Endothelial cell (in vitro differentiated cells): ENCODE measurements around the gene RORB. TPM values are rescaled to one million over a fixed set of nuclear protein-coding genes. Genes with fewer than 3 reads are reported as not detected.

Experiments used
- DNase-seq: peaks from one replicate; pipeline ENCODE4 v3.0.0; 2021; ENCODE audit warnings: low spot score
- H3K27ac Mint-ChIP-seq: one replicate; pipeline ENCODE4 v1.8.0; 2021; ENCODE audit warnings: mixed read lengths, inconsistent platforms; ENCODE audit not compliant: unreplicated experiment
- H3K27me3 Mint-ChIP-seq: one replicate; pipeline ENCODE4 v1.8.0; 2021; ENCODE audit warnings: mild to moderate bottlenecking, moderate library complexity, mixed read lengths, inconsistent platforms; ENCODE audit not compliant: unreplicated experiment
- H3K36me3 Mint-ChIP-seq: one replicate; pipeline ENCODE4 v1.8.0; 2021; ENCODE audit warnings: mild to moderate bottlenecking, low read depth, mixed read lengths, inconsistent platforms; ENCODE audit not compliant: unreplicated experiment
- H3K4me1 Mint-ChIP-seq: one replicate; pipeline ENCODE4 v1.8.0; 2021; ENCODE audit warnings: mild to moderate bottlenecking, mixed read lengths, inconsistent platforms; ENCODE audit not compliant: unreplicated experiment
- H3K4me3 Mint-ChIP-seq: one replicate; pipeline ENCODE4 v1.8.0; 2021; ENCODE audit warnings: mild to moderate bottlenecking, mixed read lengths, inconsistent platforms; ENCODE audit not compliant: unreplicated experiment
- H3K9me3 Mint-ChIP-seq: one replicate; pipeline ENCODE4 v1.8.0; 2021; ENCODE audit warnings: mixed read lengths, inconsistent platforms; ENCODE audit not compliant: unreplicated experiment
- total RNA-seq: library from RNA; stranded (reverse); fragmentation: NEBNext Ultra II Directional; extraction: Animal tissue kit (Norgen Biotek cat#: 25700); gene quantifications from one replicate; pipeline ENCODE4 v1.2.1, GENCODE V29; 2021; ENCODE audit not compliant: unreplicated experiment
- TF ChIP-seq, protein P1 (sequence below): fragments of 200-600 bp; sonication (generic); IDR thresholded peaks from one replicate; pipeline ENCODE4 v1.5.0; 2021; ENCODE audit warnings: antibody characterized with exemption; ENCODE audit not compliant: unreplicated experiment

Gene RORB
- total RNA-seq, 1 donor from 2014 or later, result 0.51 TPM

DNA sequence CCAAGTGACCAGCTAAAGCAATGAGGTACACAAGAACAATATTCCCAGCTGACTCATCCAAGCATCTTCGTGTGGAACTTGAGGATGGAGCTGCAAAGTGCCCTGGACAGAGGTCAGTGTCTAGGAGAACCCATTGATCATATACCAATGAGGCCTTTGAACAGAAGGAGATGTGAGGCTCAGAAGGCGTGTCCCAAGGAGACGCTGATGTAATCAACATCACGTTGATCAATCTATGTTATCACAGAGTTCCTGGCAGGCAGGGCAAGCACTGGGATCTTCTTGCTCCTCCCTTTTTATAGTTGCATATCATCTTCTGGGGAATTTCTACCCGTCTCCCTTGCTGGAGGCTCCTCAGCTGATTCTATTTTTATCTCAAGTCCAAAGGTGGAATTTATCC lies 227.2 kb downstream of the RORB start:
- no peaks in the 10 kb centered on the region for H3K4me1 Mint-ChIP-seq
- H3K4me3 Mint-ChIP-seq, result no peak overlapping the region
- no peak overlapping the region for H3K27ac Mint-ChIP-seq
- no peaks in the 10 kb centered on the region for H3K27me3 Mint-ChIP-seq
- TF ChIP-seq, protein P1, sequence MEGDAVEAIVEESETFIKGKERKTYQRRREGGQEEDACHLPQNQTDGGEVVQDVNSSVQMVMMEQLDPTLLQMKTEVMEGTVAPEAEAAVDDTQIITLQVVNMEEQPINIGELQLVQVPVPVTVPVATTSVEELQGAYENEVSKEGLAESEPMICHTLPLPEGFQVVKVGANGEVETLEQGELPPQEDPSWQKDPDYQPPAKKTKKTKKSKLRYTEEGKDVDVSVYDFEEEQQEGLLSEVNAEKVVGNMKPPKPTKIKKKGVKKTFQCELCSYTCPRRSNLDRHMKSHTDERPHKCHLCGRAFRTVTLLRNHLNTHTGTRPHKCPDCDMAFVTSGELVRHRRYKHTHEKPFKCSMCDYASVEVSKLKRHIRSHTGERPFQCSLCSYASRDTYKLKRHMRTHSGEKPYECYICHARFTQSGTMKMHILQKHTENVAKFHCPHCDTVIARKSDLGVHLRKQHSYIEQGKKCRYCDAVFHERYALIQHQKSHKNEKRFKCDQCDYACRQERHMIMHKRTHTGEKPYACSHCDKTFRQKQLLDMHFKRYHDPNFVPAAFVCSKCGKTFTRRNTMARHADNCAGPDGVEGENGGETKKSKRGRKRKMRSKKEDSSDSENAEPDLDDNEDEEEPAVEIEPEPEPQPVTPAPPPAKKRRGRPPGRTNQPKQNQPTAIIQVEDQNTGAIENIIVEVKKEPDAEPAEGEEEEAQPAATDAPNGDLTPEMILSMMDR, result no peak
- no peaks in the 10 kb centered on the region for H3K36me3 Mint-ChIP-seq
- no peak for DNase-seq
- no peaks in the 10 kb centered on the region for H3K9me3 Mint-ChIP-seq

DNA sequence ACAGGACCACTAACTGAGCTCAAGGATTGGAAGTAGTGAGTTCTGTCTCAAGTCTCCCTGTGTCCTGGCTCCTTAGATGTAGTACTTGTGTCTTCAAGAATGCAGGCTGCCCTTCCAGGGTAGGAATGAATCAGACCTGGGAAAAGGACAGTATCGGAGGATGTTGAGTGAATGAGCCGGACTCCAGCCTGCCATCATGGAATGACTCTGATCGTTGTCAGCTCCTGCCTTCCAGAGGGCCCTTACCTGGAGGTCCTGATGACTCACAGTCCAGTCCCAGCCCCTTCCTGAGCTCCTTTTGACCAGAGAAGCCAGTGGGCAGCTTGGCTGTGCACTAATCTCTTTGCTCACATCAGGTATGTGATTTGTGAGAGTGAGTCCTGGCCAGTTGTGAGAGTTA lies 229.4 kb downstream of the RORB start:
- H3K4me1 Mint-ChIP-seq, result no peaks in the 10 kb centered on the region
- no peak overlapping the region for H3K4me3 Mint-ChIP-seq
- no peak overlapping the region for H3K27ac Mint-ChIP-seq
- no peaks in the 10 kb centered on the region for H3K27me3 Mint-ChIP-seq
- H3K9me3 Mint-ChIP-seq, result no peaks in the 10 kb centered on the region
- no peaks in the 10 kb centered on the region for H3K36me3 Mint-ChIP-seq
- TF ChIP-seq, protein P1, result no peak
- DNase-seq, result no peak

DNA sequence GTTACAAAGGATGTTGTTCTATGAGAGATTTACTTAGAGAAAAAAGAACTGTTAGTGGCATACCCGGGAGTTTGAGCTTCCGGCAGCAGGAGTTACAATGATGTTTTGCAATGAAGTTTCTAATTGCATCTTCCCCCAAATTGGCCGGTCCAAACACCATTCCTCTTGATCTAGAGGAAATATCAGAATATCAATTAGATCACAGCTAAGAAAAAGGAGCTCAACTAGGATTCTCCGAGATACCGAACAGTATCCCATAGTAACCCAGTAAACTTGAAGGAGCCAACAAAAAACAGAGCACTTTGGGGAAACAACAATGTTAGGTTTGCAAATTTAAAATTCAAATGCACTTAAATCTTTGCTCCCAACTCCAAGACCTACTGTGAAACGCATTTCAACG lies 231.0 kb downstream of the RORB start:
- Mint-ChIP-seq H3K27me3 (no peaks in the 10 kb centered on the region), H3K4me3 (no peak overlapping the region), H3K9me3 (no peaks in the 10 kb centered on the region), H3K36me3 (no peaks in the 10 kb centered on the region), H3K27ac (no peak overlapping the region), H3K4me1 (no peaks in the 10 kb centered on the region)
- DNase-seq, result no peak
- TF ChIP-seq, protein P1, result no peak

DNA sequence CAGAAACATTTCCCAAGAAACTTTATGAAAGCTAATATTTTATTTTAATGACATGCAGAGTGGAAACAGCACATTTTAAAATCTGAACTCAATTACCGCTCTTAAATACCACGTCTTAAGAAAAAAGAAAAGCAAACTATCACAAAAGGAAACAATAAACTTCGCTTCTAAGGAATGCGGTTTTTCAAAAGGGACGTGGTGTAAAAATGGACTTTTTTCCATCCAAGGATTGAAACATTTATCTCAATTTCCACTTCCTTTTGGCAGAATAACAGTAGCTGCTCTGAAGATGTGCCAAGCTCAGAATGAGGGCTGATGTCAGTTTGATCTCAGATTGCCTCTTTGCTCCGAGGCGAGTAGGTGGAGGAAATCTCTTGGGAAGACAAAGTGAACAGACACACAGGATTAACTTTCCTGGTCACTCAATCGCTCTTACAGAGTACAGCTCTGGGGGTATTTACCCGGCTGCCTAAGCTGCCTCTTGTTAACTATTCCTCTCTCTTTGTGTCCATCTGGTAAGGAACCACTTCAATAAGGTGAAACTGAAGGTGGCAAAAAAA lies 232.1 kb downstream of the RORB start:
- TF ChIP-seq, protein P1, result no peak
- DNase-seq, result no peak
- Mint-ChIP-seq H3K4me3 (no peak overlapping the region), H3K27me3 (no peaks in the 10 kb centered on the region), H3K36me3 (no peaks in the 10 kb centered on the region), H3K4me1 (no peaks in the 10 kb centered on the region), H3K27ac (no peak overlapping the region), H3K9me3 (no peaks in the 10 kb centered on the region)

DNA sequence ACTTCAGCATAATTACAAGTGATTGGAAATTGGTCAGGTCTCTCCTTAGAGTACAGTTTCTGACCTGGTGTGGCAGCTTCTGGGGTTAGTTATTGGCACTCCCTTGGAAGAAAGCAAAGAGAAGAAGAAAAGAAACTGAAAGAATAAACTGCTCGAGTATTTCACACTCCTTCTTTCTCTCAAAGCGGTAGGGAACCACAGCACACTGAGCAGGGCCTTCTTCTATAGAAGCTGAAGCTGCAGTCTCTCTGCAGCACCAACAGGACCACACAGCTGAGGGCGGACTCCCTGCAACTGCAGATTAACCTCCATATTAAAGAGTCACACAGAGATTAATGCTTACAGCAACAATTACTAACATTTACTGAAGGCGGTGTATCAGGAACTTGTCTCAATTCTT lies 238.6 kb downstream of the RORB start:
- no peak overlapping the region for H3K27ac Mint-ChIP-seq
- no peak for DNase-seq
- no peaks in the 10 kb centered on the region for H3K9me3 Mint-ChIP-seq
- H3K4me1 Mint-ChIP-seq, result no peaks in the 10 kb centered on the region
- no peak overlapping the region for H3K4me3 Mint-ChIP-seq
- TF ChIP-seq, protein P1, result no peak
- no peaks in the 10 kb centered on the region for H3K27me3 Mint-ChIP-seq
- H3K36me3 Mint-ChIP-seq, result no peaks in the 10 kb centered on the region
